ENCODE measurements around the gene RERG. TPM values are rescaled to one million over a fixed set of nuclear protein-coding genes. Genes with fewer than 3 reads are reported as not detected.

The RERG gene, protein sequence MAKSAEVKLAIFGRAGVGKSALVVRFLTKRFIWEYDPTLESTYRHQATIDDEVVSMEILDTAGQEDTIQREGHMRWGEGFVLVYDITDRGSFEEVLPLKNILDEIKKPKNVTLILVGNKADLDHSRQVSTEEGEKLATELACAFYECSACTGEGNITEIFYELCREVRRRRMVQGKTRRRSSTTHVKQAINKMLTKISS
- total RNA-seq (2013) = not detected
- polyA plus RNA-seq (not detected), polyA minus RNA-seq (not detected in 2 replicates), total RNA-seq (0 to 1.8 (median 0.06) reads per million in 11 experiments)

GRCh38 chr12:15220915-15221885 lies at the start of gene RERG:
RERG (minus strand) TSS chr12:15221417; CDS start chr12:15217489, 3,928 bp downstream.
- peaks cover 0 to 2% (median 0%) of the 10 kb centered on the region in 7 donors for H3K9me3 Mint-ChIP-seq
- H3K27ac Mint-ChIP-seq = no peak within 1 kb of the TSS
- peak; percentile 48 to 61 (median 51) for DNase-seq
- WGBS (ENCODE audit: insufficient coverage) = 5% methylated on average over 50 of the region's 55 CpGs
- H3K9me3 ChIP-seq (replicated peaks in 1 of 2; ENCODE audit: control insufficient read depth in 1 of 2, insufficient read depth in 1 of 2, low read length in 2 of 2) = no peaks in the 10 kb centered on the region
- H3K4me1 Mint-ChIP-seq = peaks cover 7% of the 10 kb centered on the region
- peak within 1 kb of the TSS; percentile 60 for H3K4me2 ChIP-seq (replicated peaks; ENCODE audit: extremely low read depth, low read length, poor library complexity, severe bottlenecking)
- peaks cover 20 to 36% of the 10 kb centered on the region in 2 donors for H3K27me3 ChIP-seq (ENCODE audit: control insufficient read depth in 2 of 2, insufficient read depth in 2 of 2, low read length in 2 of 2)
- peak within 1 kb of the TSS; percentile 49 to 86 for H3K4me3 Mint-ChIP-seq
- peak within 1 kb of the TSS; percentile 39 for H2AFZ ChIP-seq (ENCODE audit: insufficient read depth, low read depth, low read length, poor library complexity, severe bottlenecking)
- peak; percentile 91 for TF ChIP-seq CTCF (IDR thresholded peaks at IDR 0.05)
- no peak within 1 kb of the TSS for H3K9ac ChIP-seq (ENCODE audit: insufficient read depth, low read length, poor library complexity, severe bottlenecking)
- H4K20me1 ChIP-seq (ENCODE audit: insufficient read depth, low read length) = no peaks in the 10 kb centered on the region
- no peaks in the 10 kb centered on the region for H3K36me3 ChIP-seq (replicated peaks in 1 of 2; ENCODE audit: control insufficient read depth in 1 of 2, insufficient read depth in 2 of 2, low read length in 2 of 2)
- no peaks in the 10 kb centered on the region for H3K79me2 ChIP-seq (ENCODE audit: insufficient read depth, low read length)
- peak within 1 kb of the TSS in 2 of 3 experiments; percentile 5 to 51 for H3K4me3 ChIP-seq (replicated peaks in 1 of 3; ENCODE audit: low read depth in 2 of 3, low read length in 3 of 3)
- peaks cover 21 to 33% (median 31%) of the 10 kb centered on the region in 3 donors for H3K27me3 Mint-ChIP-seq (ENCODE audit: low read depth in 3 of 3)
- peaks cover 6 to 7% of the 10 kb centered on the region in 2 donors for H3K4me1 ChIP-seq (ENCODE audit: control insufficient read depth in 1 of 2, insufficient read depth in 2 of 2, low read length in 2 of 2)
- no peaks in the 10 kb centered on the region for H3K36me3 Mint-ChIP-seq
- intact Hi-C loops (cut with micrococcal nuclease) = no loop called here
- H3K27ac ChIP-seq (ENCODE audit: low read depth in 1 of 2, low read length in 2 of 2) = no peak within 1 kb of the TSS

GRCh38 chr12:15270591-15270990 lies 49.4 kb upstream of the RERG start:
- H3K4me2 ChIP-seq (replicated peaks; ENCODE audit: extremely low read depth, low read length, poor library complexity, severe bottlenecking) = no peak overlapping the region
- Mint-ChIP-seq H3K4me3 (no peak overlapping the region), H3K4me1 (no peaks in the 10 kb centered on the region), H3K27ac (no peak overlapping the region), H3K27me3 (ENCODE audit: low read depth in 3 of 3) (peaks cover 1 to 5% (median 5%) of the 10 kb centered on the region in 3 donors), H3K9me3 (peaks cover 0 to 3% (median 0%) of the 10 kb centered on the region in 7 donors), H3K36me3 (no peaks in the 10 kb centered on the region)
- no peaks in the 10 kb centered on the region for H3K9me3 ChIP-seq (replicated peaks in 1 of 2; ENCODE audit: control insufficient read depth in 1 of 2, insufficient read depth in 1 of 2, low read length in 2 of 2)
- WGBS (ENCODE audit: insufficient coverage) = 7% methylated on average over 2 of the region's 4 CpGs
- H3K4me1 ChIP-seq (ENCODE audit: control insufficient read depth in 1 of 2, insufficient read depth in 2 of 2, low read length in 2 of 2) = no peaks in the 10 kb centered on the region
- no peaks in the 10 kb centered on the region for H3K36me3 ChIP-seq (replicated peaks in 1 of 2; ENCODE audit: control insufficient read depth in 1 of 2, insufficient read depth in 2 of 2, low read length in 2 of 2)
- no peak overlapping the region for H2AFZ ChIP-seq (ENCODE audit: insufficient read depth, low read depth, low read length, poor library complexity, severe bottlenecking)
- intact Hi-C loops (cut with micrococcal nuclease) = loop anchor here (10.0 kb wide), 4 partner anchors 244 to 584 kb away; no protein-coding TSS in a partner anchor
- H3K79me2 ChIP-seq (ENCODE audit: insufficient read depth, low read length) = no peaks in the 10 kb centered on the region
- H3K27ac ChIP-seq (ENCODE audit: low read depth in 1 of 2, low read length in 2 of 2) = no peak overlapping the region
- no peak overlapping the region for H3K9ac ChIP-seq (ENCODE audit: insufficient read depth, low read length, poor library complexity, severe bottlenecking)
- no peak for TF ChIP-seq CTCF (IDR thresholded peaks at IDR 0.05)
- H4K20me1 ChIP-seq (ENCODE audit: insufficient read depth, low read length) = no peaks in the 10 kb centered on the region
- no peaks in the 10 kb centered on the region for H3K27me3 ChIP-seq (ENCODE audit: control insufficient read depth in 2 of 2, insufficient read depth in 2 of 2, low read length in 2 of 2)
- no peak overlapping the region for H3K4me3 ChIP-seq (replicated peaks in 1 of 3; ENCODE audit: low read depth in 2 of 3, low read length in 3 of 3)
- DNase-seq = no peak

Data from CD14-positive monocyte (primary cell).